Stimulated activated CD8-positive, alpha-beta memory T cell treated with anti-CD3 and anti-CD28 coated beads, Interleukin-4, amount 100 ng/mL, for 4 hours (primary cell): ENCODE measurements around the gene RPA1.
"Not testable (repeated sequence)": the region's sequence is repeated elsewhere in the genome, so short reads cannot be mapped to it uniquely, and the experiment has no call there.

Experiments used
- DNase-seq, 2 donors: peaks; one replicate each; pipeline ENCODE4 v3.0.0-alpha.2; 2020; ENCODE audit warnings: low read depth in 2 of 2, low spot score in 1 of 2

Gene RPA1

GRCh38 chr17:1875597-1875996 is 45.8 kb downstream of the RPA1 start:
- no peak for DNase-seq

DNA sequence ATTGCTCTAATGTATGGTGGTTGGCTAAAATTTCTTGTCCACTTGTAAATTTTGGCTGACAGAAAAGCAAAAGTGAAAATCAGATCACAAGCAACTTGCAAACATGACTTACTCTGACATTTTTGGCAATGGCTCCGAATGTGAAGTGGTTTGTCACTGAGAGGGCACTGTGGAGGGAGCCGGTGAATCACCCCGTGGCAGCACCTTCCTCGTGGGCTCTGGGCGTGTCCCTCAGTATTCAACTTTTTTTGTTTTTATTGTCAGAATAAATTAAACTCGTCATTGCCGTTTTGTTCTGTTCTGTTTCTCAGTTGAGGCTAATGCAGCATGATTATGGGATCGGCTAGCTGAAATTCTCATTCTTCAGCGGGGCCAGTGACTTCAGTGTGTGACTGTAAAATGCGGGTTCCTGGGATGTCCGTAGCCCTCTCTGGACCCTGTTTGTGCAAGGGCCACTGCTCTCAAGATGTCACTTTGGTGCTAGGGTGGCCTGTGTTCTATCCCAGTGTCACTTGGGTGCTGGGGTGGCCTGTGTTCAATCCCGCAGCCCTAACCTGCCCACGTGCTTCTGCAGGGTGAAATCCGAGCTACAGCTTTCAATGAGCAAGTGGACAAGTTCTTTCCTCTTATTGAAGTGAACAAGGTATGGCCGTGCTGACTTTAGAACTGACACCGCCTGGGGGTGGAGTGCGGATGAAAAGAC is 48.8 kb downstream of the RPA1 start:
- no peak for DNase-seq

DNA sequence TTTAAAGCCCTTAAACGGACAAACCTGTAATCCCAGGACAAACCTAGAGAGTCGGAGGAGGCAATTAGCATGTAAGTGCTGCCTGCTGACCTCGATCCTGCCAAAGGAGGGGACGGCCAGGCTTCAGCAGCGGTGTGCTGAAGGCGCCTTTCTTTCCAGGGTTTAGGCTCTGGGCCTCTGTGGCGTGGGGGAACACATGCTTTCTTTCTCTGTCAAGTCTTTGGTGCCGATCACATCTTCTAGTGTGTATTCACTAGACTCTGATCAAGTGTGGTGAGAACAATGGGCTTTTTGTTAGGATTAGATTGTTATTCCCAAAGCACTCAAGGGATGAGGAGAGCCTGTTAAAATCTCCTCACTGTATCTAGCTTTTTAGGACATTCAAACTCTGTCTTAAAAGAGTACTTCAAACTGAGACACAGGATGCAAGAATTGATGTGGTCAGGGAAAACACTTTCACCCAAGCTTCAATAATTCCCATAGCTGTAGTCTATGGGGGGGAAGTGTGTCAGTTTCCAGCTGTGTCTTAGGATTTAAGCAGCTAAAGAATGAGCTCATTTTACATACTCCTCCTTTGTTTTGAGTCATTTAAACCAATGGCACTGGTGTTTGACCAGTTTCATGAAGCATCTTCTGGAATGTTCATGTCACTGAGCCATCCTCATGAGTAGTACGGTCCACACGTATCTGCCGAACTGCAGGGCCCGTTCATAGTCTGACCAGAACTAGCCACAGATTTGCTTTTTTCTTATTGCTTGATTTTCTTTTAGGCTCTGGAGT is 51.2 kb downstream of the RPA1 start:
- DNase-seq = no peak

GRCh38 chr17:1882836-1883235 is 53.0 kb downstream of the RPA1 start:
- no peak for DNase-seq

DNA sequence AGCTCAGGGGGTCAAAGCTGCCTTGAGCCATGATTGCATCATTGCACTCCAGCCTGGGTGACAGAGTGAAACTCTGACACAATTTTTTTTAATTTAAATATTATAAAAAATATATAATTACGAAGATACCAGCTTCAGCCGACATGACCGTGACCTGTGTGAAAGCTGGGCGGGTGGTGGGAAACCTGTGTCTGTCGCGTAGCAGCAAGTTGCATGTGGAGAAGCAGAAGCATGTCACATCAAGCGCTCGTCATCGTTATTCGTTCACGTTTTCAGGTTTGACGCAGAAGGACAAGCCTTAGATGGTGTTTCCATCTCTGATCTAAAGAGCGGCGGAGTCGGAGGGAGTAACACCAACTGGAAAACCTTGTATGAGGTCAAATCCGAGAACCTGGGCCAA is 53.7 kb downstream of the RPA1 start:
- DNase-seq = no peak

- DNase-seq = no peak
These were observed 58.9 kb downstream of the RPA1 start for GRCh38 chr17:1888741-1889140.

GRCh38 chr17:1890758-1891450 is 61.1 kb downstream of the RPA1 start:
- DNase-seq = peak in 1 of 2 donors; percentile 11

GRCh38 chr17:1894753-1895339 is 65.0 kb downstream of the RPA1 start:
- no peak for DNase-seq

DNA sequence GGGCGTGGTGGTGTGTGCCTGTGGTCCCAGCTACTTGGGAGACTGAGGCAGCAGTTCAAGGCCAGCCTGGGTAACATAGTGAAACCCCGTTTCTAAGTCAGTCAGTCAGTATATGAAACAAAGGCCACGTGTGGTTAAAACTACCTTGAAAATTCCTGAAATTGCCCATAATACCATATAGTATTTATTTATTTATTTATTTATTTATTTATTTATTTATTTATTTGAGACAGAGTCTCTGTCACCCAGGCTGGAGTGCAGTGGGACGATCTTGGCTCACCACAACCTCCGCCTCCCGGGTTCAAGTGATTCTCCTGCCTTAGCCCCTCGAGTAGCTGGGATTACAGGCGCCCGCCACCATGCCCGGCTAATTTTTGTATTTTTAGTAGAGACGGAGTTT is 65.7 kb downstream of the RPA1 start:
- not testable (repeated sequence) for DNase-seq

- DNase-seq = no peak
These were observed 66.7 kb downstream of the RPA1 start for GRCh38 chr17:1896243-1897104.

DNA sequence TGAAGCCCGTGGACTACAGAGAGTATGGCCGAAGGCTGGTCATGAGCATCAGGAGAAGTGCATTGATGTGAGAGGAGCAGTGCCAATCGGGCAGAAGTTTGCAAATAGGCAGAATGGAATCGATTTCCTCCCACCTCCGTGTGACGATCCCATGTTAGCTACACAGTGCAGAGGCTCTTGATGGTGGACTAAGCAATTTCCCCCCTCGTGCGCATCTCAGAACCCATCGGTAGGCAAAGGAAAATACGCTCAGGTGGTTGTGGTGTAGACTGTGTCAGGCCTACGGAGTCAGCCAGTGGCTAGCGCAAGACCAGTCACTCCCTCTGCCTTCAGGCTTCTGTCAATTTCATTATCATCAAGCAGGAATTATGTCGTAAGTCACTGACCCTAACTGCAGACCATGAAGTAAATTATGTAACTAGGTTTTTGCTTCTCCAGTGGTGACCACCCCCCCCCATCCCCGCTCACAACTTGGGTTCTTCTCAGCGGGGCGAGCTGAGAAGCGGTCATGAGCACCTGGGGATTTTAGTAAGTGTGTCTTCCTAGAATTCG is 67.4 kb downstream of the RPA1 start:
- DNase-seq = no peak

DNA sequence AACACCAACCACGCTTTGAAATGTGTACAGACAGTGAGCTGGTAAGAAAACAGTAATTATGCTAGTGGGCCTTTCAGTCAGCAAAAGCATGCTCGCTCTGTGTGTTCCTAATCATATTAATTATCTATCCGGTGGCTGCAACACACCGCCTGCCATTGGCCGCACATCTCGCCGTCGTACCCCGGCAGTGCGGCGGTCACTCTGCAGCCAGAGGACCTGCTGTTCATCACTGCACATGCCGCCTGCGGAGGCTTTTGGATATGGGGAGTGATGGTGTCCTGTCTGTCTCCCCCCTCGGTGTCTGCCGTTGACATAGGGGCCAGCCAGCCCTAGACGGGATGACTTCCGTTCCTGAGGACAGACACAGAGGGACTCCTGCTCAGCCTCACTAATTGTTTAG is 68.5 kb downstream of the RPA1 start:
- no peak for DNase-seq

GRCh38 chr17:1898872-1899271 is 69.1 kb downstream of the RPA1 start:
- no peak for DNase-seq

GRCh38 chr17:1899403-1900000 is 69.7 kb downstream of the RPA1 start:
- no peak for DNase-seq

- DNase-seq = no peak
These were observed 74.7 kb downstream of the RPA1 start for GRCh38 chr17:1904273-1905182.

GRCh38 chr17:1905190-1905913 is 75.5 kb downstream of the RPA1 start:
- DNase-seq = no peak

- no peak for DNase-seq
These were observed 76.9 kb downstream of the RPA1 start for GRCh38 chr17:1906662-1907101.

- DNase-seq = no peak
These were observed 77.4 kb downstream of the RPA1 start for GRCh38 chr17:1907216-1907631.
